Epithelial cell of esophagus (primary cell): ENCODE results near the gene SERPINA7.
A peak's percentile ranks its signal among the peaks of the same experiment; 100 is the strongest.

ENCODE experiments used
- DNase-seq: peaks from one replicate; pipeline ENCODE4 v3.0.0; 2010; ENCODE audit warnings: low read depth
- H3K4me3 ChIP-seq: 2 replicates; pipeline ENCODE4 v1.5.1; 2011; ENCODE audit warnings: mild to moderate bottlenecking, low read length, control low read depth
- TF ChIP-seq, protein P1 (sequence below): IDR thresholded peaks from 2 replicates; pipeline ENCODE4 v1.5.1; 2011; ENCODE audit warnings: low read depth, mild to moderate bottlenecking, low read length, control low read depth, inconsistent platforms; ENCODE audit not compliant: insufficient read depth; ENCODE audit errors: missing control alignments

SERPINA7 gene

DNA sequence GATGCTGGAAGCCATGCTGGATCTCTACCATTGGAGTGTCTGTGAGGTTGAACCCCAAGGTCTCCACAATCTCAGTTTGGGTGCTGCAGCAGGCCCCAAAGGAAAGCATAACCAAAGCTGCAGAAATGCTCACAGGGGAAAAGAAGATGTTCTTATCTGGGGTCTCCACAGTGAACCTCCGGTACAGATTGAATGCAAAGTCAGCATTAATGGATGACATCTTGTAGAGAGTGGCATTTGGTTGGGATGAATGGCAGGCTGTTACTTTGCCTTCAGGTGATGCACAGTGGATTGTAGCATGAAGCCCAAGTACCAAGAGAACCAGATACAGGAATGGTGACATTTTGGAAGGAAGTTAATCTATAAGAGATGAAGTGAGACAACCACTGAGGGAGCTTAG is 1.8 kb downstream of the SERPINA7 start:
- TF ChIP-seq, protein P1, sequence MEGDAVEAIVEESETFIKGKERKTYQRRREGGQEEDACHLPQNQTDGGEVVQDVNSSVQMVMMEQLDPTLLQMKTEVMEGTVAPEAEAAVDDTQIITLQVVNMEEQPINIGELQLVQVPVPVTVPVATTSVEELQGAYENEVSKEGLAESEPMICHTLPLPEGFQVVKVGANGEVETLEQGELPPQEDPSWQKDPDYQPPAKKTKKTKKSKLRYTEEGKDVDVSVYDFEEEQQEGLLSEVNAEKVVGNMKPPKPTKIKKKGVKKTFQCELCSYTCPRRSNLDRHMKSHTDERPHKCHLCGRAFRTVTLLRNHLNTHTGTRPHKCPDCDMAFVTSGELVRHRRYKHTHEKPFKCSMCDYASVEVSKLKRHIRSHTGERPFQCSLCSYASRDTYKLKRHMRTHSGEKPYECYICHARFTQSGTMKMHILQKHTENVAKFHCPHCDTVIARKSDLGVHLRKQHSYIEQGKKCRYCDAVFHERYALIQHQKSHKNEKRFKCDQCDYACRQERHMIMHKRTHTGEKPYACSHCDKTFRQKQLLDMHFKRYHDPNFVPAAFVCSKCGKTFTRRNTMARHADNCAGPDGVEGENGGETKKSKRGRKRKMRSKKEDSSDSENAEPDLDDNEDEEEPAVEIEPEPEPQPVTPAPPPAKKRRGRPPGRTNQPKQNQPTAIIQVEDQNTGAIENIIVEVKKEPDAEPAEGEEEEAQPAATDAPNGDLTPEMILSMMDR: no peak
- DNase-seq: no peak

DNA sequence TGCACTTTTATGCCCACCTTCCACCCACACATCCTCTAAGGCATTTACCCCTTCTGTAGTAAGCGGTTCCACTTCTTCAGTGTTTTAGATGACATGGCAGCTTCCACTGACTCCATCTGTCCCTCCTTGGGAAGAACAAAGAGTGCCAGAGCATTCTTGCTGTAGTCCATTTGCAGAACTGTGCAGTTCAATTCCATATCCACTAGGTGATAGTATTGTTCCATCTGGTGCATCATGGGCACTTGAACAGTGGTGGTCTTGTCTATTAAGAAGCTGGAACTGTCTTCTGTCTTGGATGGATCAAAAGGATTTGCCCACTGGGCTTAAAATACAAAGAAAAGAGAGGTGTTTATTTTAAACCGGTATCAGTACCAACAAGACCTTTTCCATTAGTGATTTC is 3.5 kb downstream of the SERPINA7 start:
- DNase-seq: peak; percentile 0
- H3K4me3 ChIP-seq: no peak overlapping the region
- TF ChIP-seq, protein P1: peak; percentile 32

More for the DNA sequence above, 1.8 kb downstream of the SERPINA7 start:
- H3K4me3 ChIP-seq: no peak overlapping the region

GRCh38 chrX:106023947-106024346 is 14.6 kb downstream of the SERPINA7 start:
- H3K4me3 ChIP-seq: no peak overlapping the region
- no peak for DNase-seq
- TF ChIP-seq, protein P1: no peak

DNA sequence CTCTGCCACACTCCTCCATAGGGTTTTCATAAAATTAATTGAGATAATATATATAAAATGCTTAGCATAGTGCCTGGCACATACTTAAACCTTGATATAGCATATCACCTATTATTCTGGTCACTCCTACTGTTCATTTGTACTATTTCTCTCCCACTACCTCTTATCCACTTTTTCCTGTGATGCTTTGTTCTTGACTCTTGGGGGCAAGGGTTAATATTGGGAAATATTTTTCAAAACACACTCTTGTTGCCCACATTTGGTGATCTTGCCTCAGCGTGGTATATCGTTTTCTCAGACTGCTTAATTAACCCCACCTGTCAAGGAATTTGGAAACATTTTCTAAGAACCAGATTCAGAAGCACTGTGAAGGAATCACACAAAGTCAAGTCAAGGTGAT is 16.3 kb downstream of the SERPINA7 start:
- no peak for DNase-seq
- TF ChIP-seq, protein P1: no peak

GRCh38 chrX:106014119-106014775 is 24.3 kb downstream of the SERPINA7 start:
- no peak overlapping the region for H3K4me3 ChIP-seq
- TF ChIP-seq, protein P1: no peak
- DNase-seq: no peak

More for the DNA sequence above, 16.3 kb downstream of the SERPINA7 start:
- H3K4me3 ChIP-seq: no peak overlapping the region

DNA sequence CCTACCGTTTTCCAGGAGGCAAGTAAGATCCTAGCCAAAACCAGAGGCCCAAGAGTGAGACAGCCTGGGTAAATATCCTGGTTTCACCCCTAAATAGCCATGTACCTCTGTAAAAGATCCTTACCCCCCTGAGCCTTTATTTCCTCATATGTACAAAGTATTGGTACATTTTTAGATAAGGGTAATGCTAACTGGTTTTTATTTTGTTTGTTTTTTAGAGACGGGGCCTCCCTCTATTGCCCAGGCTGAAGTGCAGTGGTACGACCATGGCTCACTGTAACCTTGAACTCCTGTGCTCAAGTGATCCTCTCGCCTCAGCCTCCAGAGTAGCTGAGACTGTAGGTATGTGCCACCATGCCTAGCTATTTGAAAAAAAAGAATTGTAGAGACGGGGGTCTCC is 29.4 kb downstream of the SERPINA7 start:
- TF ChIP-seq, protein P1: no peak
- H3K4me3 ChIP-seq: no peak overlapping the region
- DNase-seq: no peak

GRCh38 chrX:106007815-106008214 is 30.7 kb downstream of the SERPINA7 start:
- H3K4me3 ChIP-seq: no peak overlapping the region
- TF ChIP-seq, protein P1: no peak
- DNase-seq: no peak
